Lower lobe of right lung (tissue), 2 donors: ENCODE data around the gene CCDC47. TPM values are rescaled to one million over a fixed set of nuclear protein-coding genes. Genes with fewer than 3 reads are reported as not detected.

Experiments used
- ATAC-seq, 2 donors: fragments of 200-7000 bp; cut with Tn5 transposase; one replicate each; pipeline ENCODE4 v1.9.1; 2020 to 2022; ENCODE audit warnings: mild to moderate bottlenecking in 2 of 2, moderate library complexity in 2 of 2
- DNase-seq: peaks from one replicate; pipeline ENCODE4 v3.0.0-alpha.2; 2020
- H3K27ac ChIP-seq: fragments of 200-600 bp; one replicate; pipeline ENCODE4 v1.8.0; 2022
- H3K27me3 ChIP-seq: fragments of 200-600 bp; one replicate; pipeline ENCODE4 v1.8.0; 2022; ENCODE audit warnings: low read depth
- H3K36me3 ChIP-seq: fragments of 200-600 bp; one replicate; pipeline ENCODE4 v1.8.0; 2022; ENCODE audit warnings: mild to moderate bottlenecking
- H3K4me1 ChIP-seq: fragments of 200-600 bp; one replicate; pipeline ENCODE4 v1.8.0; 2022
- H3K4me3 ChIP-seq: fragments of 200-600 bp; one replicate; pipeline ENCODE4 v1.8.0; 2022; ENCODE audit warnings: mild to moderate bottlenecking
- H3K9me3 ChIP-seq: fragments of 200-600 bp; one replicate; pipeline ENCODE4 v1.8.0; 2022
- CTCF ChIP-seq: fragments of 200-600 bp; IDR thresholded peaks from one replicate; pipeline ENCODE4 v1.8.0; 2022; ENCODE audit warnings: antibody characterized with exemption, mild to moderate bottlenecking
- intact Hi-C: fragments of 100-400 bp; cut with DNase I; formaldehyde crosslinking; loops from one replicate; pipeline ENCODE4 v1.11.0; 2022
- total RNA-seq: library from RNA; stranded (reverse); fragmentation: NEBNext Ultra II Directional; extraction: Animal tissue kit (Norgen Biotek cat#: 25700); gene quantifications from one replicate; pipeline ENCODE4 v1.2.1, GENCODE V29; 2021
- donor health status: DM: no; HTN: yes; CAD: no; lungs with severe emphysema.

The CCDC47 gene
- total RNA-seq, 1 donor from 2014 or later: 80.2 TPM

- Histone ChIP-seq H3K27me3 (no peaks in the 10 kb centered on the region), H3K36me3 (peaks cover 56% of the 10 kb centered on the region), H3K4me1 (peaks cover 17% of the 10 kb centered on the region), H3K9me3 (no peaks in the 10 kb centered on the region), H3K4me3 (no peak overlapping the region), H3K27ac (no peak overlapping the region)
- no peak for TF ChIP-seq CTCF
- ATAC-seq (no peak), DNase-seq (no peak)
- intact Hi-C loops: no loop called here
These were observed 69.2 kb downstream of the CCDC47 start for GRCh38 chr17:63704259-63704576.

DNA sequence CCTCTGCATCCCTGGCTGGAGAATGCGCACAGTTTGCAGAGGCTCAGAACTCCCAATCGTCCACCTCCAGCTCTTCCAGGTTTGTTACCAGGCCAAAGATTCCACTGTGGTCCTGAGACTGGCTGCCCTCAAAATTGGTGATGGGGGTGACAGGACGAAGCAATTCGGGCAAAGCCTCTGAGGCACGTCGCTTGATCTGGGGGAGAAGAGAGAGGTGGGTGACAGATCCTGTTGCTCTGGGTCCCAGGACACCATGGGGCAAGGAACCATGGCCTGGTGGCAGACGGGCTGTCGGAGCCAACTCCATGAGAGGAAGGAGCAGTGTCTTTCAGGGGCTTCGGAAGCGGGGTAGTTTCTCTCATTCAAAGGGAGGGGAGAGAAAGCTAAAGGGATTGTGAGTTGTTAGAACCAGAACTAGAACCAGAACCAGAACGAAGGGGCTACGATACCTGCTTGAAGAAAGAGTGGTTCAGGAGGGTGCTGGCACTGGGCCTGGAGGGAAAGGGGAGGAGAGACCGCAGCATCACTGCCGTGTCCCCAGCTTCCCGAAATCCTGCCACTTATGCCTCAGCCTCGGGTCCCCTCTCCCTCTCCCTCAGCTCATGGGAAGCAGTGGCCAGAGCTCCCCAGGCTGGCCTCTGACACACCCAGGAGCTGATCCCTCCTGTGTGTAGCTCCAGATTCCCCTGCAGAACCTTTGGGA is 69.7 kb downstream of the CCDC47 start:
- Histone ChIP-seq H3K36me3 (peaks cover 50% of the 10 kb centered on the region), H3K4me1 (peaks cover 22% of the 10 kb centered on the region), H3K9me3 (no peaks in the 10 kb centered on the region), H3K4me3 (no peak overlapping the region), H3K27me3 (no peaks in the 10 kb centered on the region), H3K27ac (no peak overlapping the region)
- DNase-seq (no peak), ATAC-seq (no peak)
- TF ChIP-seq CTCF: no peak
- intact Hi-C loops: no loop called here

DNA sequence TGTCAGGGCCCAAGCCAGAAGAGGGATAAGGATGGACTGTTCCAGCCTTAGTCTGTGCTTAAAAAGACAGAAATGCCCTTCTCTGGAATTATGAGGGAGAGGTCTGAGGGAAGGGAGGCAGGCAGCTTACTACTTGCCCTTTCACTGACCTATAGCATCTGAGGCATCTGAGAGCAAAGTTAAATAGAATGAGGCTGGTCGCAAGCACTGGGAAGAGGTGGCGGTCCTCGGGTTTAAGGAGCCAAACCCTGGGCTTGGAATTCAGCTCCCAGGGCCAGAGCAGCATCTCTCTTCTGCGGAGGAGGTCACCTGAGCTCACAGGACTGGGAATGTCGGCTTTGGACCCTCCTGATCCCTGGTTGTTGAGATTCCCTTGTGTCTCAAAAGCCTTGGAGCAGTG is 70.4 kb downstream of the CCDC47 start:
- Histone ChIP-seq H3K9me3 (no peaks in the 10 kb centered on the region), H3K4me1 (peaks cover 29% of the 10 kb centered on the region), H3K27me3 (no peaks in the 10 kb centered on the region), H3K27ac (no peak overlapping the region), H3K4me3 (no peak overlapping the region), H3K36me3 (peaks cover 45% of the 10 kb centered on the region)
- intact Hi-C loops: no loop called here
- ATAC-seq (no peak), DNase-seq (no peak)
- TF ChIP-seq CTCF: no peak

DNA sequence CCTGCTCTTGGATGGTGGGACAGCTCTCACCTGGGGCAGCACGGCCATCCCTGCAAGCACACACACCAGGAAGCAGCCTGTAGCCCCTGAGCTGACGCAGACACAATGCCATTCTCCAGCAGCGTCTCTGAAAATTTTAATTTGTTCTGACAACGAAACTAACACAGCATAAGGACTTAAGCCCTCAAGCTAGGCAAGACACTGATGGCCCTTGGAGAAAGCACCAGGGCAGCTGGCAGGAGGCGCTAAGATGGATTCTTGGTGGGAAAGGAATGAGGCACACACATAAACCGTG is 70.7 kb downstream of the CCDC47 start:
- peaks cover 45% of the 10 kb centered on the region for H3K36me3 ChIP-seq
- DNase-seq (no peak), ATAC-seq (no peak)
- H3K27ac ChIP-seq: no peak overlapping the region
- H3K9me3 ChIP-seq: no peaks in the 10 kb centered on the region
- peaks cover 33% of the 10 kb centered on the region for H3K4me1 ChIP-seq
- H3K27me3 ChIP-seq: no peaks in the 10 kb centered on the region
- intact Hi-C loops: no loop called here
- peak overlapping the region; percentile 49 for H3K4me3 ChIP-seq
- no peak for TF ChIP-seq CTCF

DNA sequence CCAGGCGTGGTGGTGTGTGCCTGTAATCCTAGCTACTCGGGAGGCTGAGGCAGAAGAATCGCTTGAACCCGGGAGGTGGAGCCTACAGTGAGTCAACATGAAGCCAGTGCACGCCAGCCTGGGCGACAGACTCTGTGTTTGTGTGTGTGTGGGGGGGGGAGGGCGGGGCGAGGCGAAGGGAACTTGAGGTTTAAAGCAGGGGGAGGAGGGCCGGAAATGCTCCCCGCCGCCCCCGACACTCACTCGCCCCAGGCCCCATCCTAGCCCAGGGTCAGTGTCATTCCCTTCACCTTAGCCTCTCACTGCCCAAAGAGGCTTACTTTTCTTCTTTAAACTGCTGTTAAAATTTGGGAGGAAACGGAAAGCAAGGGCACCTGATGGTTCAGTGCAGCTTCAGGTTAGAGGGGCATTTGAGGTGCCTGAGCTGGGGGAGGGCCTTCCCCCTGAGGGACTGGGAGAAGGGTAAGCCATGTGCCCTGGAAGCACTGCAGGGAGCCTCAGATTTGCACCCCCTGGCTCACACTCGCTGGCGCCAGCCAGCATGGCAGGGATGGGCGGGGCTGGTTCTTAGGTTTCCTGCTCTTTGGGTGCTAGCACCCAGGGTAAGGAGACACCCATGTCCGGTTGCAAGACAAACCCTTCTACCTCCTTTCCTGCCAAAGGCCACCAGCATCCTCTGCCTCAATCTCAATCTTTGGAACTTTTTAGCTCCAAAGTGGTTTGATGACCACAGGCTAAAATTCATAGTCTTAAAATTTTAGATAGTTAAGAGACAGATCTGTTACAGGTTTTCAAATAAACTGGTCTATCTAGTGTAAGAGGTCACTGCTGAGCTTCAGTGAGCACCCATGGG is 71.3 kb downstream of the CCDC47 start:
- intact Hi-C loops: no loop called here
- no peaks in the 10 kb centered on the region for H3K27me3 ChIP-seq
- DNase-seq (peak; percentile 81), ATAC-seq (peak; percentile 3 to 20)
- no peaks in the 10 kb centered on the region for H3K9me3 ChIP-seq
- H3K4me3 ChIP-seq: peak overlapping the region; percentile 49
- no peak for TF ChIP-seq CTCF
- H3K4me1 ChIP-seq: peaks cover 39% of the 10 kb centered on the region
- peak overlapping the region; percentile 84 for H3K27ac ChIP-seq
- H3K36me3 ChIP-seq: peaks cover 41% of the 10 kb centered on the region
